Erythroblast (primary cell): ENCODE measurements around the gene GTPBP6.
"Not testable (repeated sequence)": the region's sequence is repeated elsewhere in the genome, so short reads cannot be mapped to it uniquely, and the experiment has no call there.

ENCODE experiments used
- DNase-seq, 2 experiments: peaks; one replicate each; lab custom pipeline; 2025; lab: John Stamatoyannopoulos, UW
- GATA1 ChIP-seq: IDR thresholded peaks from 2 replicates; pipeline ENCODE4 v1.6.1; 2011; ENCODE audit warnings: low read depth, mild to moderate bottlenecking, control low read depth, low read length, moderate library complexity
- POLR2A ChIP-seq: IDR thresholded peaks from 2 replicates; pipeline ENCODE4 v1.6.1; 2011; ENCODE audit warnings: mild to moderate bottlenecking, low read length

The GTPBP6 gene

GRCh38 chrX:292900-293897 is 25.4 kb downstream of the GTPBP6 start:
- TF ChIP-seq POLR2A (no peak), GATA1 (no peak)
- no peak for DNase-seq

DNA sequence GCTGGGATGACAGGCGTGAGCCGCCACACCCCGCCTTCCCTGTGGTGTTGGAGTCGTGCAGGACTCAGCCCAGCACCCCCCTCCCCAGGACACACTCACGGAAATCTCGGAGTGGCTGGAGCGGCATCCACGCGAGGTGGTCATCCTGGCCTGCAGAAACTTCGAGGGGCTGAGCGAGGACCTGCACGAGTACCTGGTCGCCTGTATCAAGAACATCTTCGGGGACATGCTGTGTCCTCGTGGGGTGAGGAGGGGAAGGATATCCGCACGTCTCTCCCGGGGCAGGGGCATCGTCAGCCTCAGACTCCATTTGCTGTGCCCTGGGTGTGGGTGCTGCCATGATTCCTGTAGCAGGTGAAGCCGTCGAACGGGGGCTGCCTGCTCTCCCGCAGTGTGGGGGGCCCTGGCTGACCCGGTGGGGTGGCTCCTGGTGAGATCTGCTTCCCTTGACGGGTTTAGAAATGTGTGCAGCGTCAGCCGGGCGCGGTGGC is 27.1 kb downstream of the GTPBP6 start:
- DNase-seq: no peak
- TF ChIP-seq GATA1 (no peak), POLR2A (no peak)

DNA sequence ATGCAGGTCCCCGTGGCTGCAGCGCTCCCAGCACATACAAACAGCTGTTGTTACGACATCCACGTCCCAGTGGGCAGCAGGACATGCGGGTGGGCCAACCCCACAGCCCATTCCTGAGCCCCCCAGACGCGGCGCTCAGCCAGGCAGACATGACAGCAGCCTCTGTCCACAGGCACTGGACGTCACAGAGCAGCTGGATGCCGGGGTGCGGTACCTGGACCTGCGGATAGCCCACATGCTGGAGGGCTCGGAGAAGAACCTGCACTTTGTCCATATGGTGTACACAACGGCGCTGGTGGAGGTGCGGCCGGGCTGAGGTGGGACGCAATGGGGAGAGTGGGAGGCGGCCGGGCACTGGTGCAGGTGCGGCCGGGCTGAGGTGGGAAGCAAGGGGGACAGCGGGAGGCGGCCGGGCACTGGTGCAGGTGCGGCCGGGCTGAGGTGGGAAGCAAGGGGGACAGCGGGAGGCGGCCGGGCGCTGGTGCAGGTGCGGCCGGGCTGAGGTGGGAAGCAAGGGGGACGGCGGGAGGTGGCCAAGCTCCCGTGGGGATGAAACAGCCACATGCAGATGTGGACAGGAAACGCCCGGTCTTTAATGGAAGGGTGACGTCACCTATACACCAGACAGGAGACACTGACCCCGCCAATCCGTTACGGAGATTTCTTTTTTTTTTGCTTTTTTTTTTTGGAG is 28.0 kb downstream of the GTPBP6 start:
- DNase-seq: no peak

GRCh38 chrX:288561-288991 is 30.0 kb downstream of the GTPBP6 start:
- no peak for TF ChIP-seq POLR2A
- TF ChIP-seq GATA1: no peak
- no peak for DNase-seq

More for the DNA sequence above, 28.0 kb downstream of the GTPBP6 start:
- no peak for TF ChIP-seq GATA1
- TF ChIP-seq POLR2A: no peak

DNA sequence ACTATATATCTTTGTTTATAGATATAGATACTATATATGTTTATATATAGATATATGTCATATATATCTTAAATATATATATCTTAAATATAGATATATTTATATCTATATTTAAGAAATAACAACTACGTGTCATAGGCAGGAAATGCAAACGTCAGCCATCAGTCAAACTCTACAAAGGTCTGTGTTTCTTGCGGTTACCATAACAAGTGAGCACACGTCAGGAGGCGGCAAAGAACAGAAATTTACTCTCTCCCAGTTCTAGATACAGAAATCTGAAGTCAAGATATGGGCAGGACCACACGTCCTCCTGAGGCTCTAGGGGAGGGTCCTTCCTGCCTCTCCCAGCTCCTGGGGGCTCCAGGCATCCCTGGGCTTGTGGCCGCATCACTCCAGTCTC is 30.9 kb downstream of the GTPBP6 start:
- no peak for DNase-seq
- TF ChIP-seq GATA1: no peak
- TF ChIP-seq POLR2A: no peak

GRCh38 chrX:285076-285677 is 33.4 kb downstream of the GTPBP6 start:
- no peak for DNase-seq
- no peak for TF ChIP-seq GATA1
- no peak for TF ChIP-seq POLR2A

- DNase-seq: no peak
Measured at GRCh38 chrX:283115-283845, 35.3 kb downstream of the GTPBP6 start.

GRCh38 chrX:282000-282681 is 36.5 kb downstream of the GTPBP6 start:
- DNase-seq: not testable (repeated sequence)

More at GRCh38 chrX:283115-283845, 35.3 kb downstream of the GTPBP6 start:
- no peak for TF ChIP-seq GATA1
- TF ChIP-seq POLR2A: peak; percentile 75

- TF ChIP-seq POLR2A (no peak), GATA1 (no peak)
- no peak for DNase-seq
Measured at GRCh38 chrX:281166-281999, 37.2 kb downstream of the GTPBP6 start, which contains the start of gene PLCXD1. Gene PLCXD1 (plus strand): TSS chrX:281381. CDS start chrX:284188, 2,807 bp downstream.

- not testable (repeated sequence) for DNase-seq
Measured at GRCh38 chrX:280722-281121, 37.9 kb downstream of the GTPBP6 start.

GRCh38 chrX:279757-280604 is 38.6 kb downstream of the GTPBP6 start:
- not testable (repeated sequence) for DNase-seq
